A549 (cell line): ENCODE data around the gene TTC34. TPM values are rescaled to one million over a fixed set of nuclear protein-coding genes. Genes with fewer than 3 reads are reported as not detected.

Experiments used
- ATAC-seq, 2 experiments: fragments of 200-7000 bp in 1 of 2; fragments of >200 bp in 1 of 2; cut with Nextera tagmentation in 1 of 2; cut with Tn5 transposase in 1 of 2; 3 replicates each; pipeline versions ENCODE4 v1.8.0 to v1.9.1; 2018 to 2020; ENCODE audit warnings: mild to moderate bottlenecking in 1 of 2, moderate library complexity in 1 of 2
- CTCF ChIA-PET: fragments of 300-600 bp; sonication (Branson Sonifier 250); formaldehyde crosslinking; extraction: SDS; loops from one replicate; lab custom pipeline; 2021; ENCODE audit warnings: antibody characterized with exemption, inconsistent platforms; lab: Yijun Ruan, JAX
- POLR2A ChIA-PET: fragments of 350-600 bp; formaldehyde crosslinking; extraction: SDS; loops from one replicate; lab custom pipeline; 2021; ENCODE audit warnings: antibody characterized with exemption, inconsistent platforms; lab: Yijun Ruan, JAX
- DNase-seq, 2 experiments: peaks; one replicate each; pipeline versions ENCODE4 v3.0.0 to v3.0.0-alpha.2; 2011 to 2016; ENCODE audit warnings: low read depth in 1 of 2, low spot score in 1 of 2
- FAIRE-seq: peaks from 2 replicates; lab custom pipeline; 2011; peaks lifted over from hg19 to GRCh38; lab: Jason Lieb, UNC
- H3K27ac ChIP-seq, 2 experiments: fragments of >200 bp; sonication (Bioruptor Twin); formaldehyde crosslinking; 3 replicates each; pipeline ENCODE4 v1.5.1; 2016 to 2017
- H3K4me1 ChIP-seq: fragments of >200 bp; sonication (Bioruptor Twin); formaldehyde crosslinking; 3 replicates; pipeline ENCODE4 v1.6.1; 2016
- H3K4me2 ChIP-seq: fragments of >200 bp; sonication (Bioruptor Twin); formaldehyde crosslinking; 3 replicates; pipeline ENCODE4 v1.6.1; 2016
- H3K4me3 ChIP-seq: fragments of >200 bp; sonication (Bioruptor Twin); formaldehyde crosslinking; 3 replicates; pipeline ENCODE4 v1.5.1; 2016
- H3K9me3 ChIP-seq: fragments of >200 bp; sonication (Bioruptor Twin); formaldehyde crosslinking; 3 replicates; pipeline ENCODE4 v1.6.1; 2016
- BCL3 ChIP-seq: fragments of >200 bp; sonication (Bioruptor Twin); formaldehyde crosslinking; IDR thresholded peaks from 3 replicates; pipeline ENCODE4 v1.6.1; 2016
- BHLHE40 ChIP-seq: IDR thresholded peaks from 2 replicates; pipeline ENCODE4 v1.6.1; 2012; ENCODE audit warnings: low read depth, low read length, inconsistent platforms
- CBX8 ChIP-seq: fragments of 200-600 bp; sonication (generic); IDR thresholded peaks from 2 replicates; pipeline ENCODE4 v1.6.1; 2016
- CEBPB ChIP-seq, 2 experiments: fragments of >200 bp in 1 of 2; sonication (Bioruptor Twin) in 1 of 2; formaldehyde crosslinking in 1 of 2; IDR thresholded peaks; 2 replicates each; pipeline ENCODE4 v1.6.1; 2012 to 2016
- E2F6 ChIP-seq: IDR thresholded peaks from 2 replicates; pipeline ENCODE4 v1.6.1; 2012; ENCODE audit warnings: low read depth, borderline replicate concordance
- EHMT2 ChIP-seq: fragments of 200-600 bp; sonication (generic); IDR thresholded peaks from 2 replicates; pipeline ENCODE4 v1.6.1; 2016; ENCODE audit warnings: antibody characterized with exemption, low read depth, mild to moderate bottlenecking, moderate library complexity
- GATA3 ChIP-seq: IDR thresholded peaks from 2 replicates; pipeline ENCODE4 v1.6.1; 2012; ENCODE audit warnings: borderline replicate concordance
- HDAC2 ChIP-seq: fragments of 200-600 bp; sonication (generic); IDR thresholded peaks from 2 replicates; pipeline ENCODE4 v1.6.1; 2016
- HES2 ChIP-seq: fragments of >200 bp; sonication (Bioruptor Twin); formaldehyde crosslinking; IDR thresholded peaks from 2 replicates; pipeline ENCODE4 v1.6.1; 2016
- HOXB13 ChIP-seq: fragments of 250-450 bp; sonication (Bioruptor Pico); IDR thresholded peaks from 2 replicates; pipeline ENCODE4 v1.5.0; 2020; ENCODE audit warnings: low read depth, mild to moderate bottlenecking, moderate library complexity
- JUN ChIP-seq, 2 experiments: fragments of >200 bp; sonication (Bioruptor Twin); formaldehyde crosslinking; IDR thresholded peaks; 2 replicates in 1 of 2; 3 replicates in 1 of 2; pipeline ENCODE4 v1.6.1; 2016 to 2017
- JUNB ChIP-seq: fragments of >200 bp; sonication (Bioruptor Twin); formaldehyde crosslinking; IDR thresholded peaks from 2 replicates; pipeline ENCODE4 v1.6.1; 2016
- MAFK ChIP-seq: fragments of 450-650 bp; IDR thresholded peaks from 2 replicates; pipeline ENCODE4 v1.6.1; 2014; ENCODE audit not compliant: partially characterized antibody
- MAX ChIP-seq: IDR thresholded peaks from 2 replicates; pipeline ENCODE4 v1.6.1; 2012
- MAZ ChIP-seq: fragments of 150-350 bp; IDR thresholded peaks from 2 replicates; pipeline ENCODE4 v1.6.1; 2014; ENCODE audit warnings: antibody characterized with exemption, low read depth, low read length, borderline replicate concordance
- NR3C1 ChIP-seq: fragments of >200 bp; sonication (Bioruptor Twin); formaldehyde crosslinking; IDR thresholded peaks from 3 replicates; pipeline ENCODE4 v1.6.1; 2017
- PHF8 ChIP-seq: fragments of 200-600 bp; sonication (generic); IDR thresholded peaks from 2 replicates; pipeline ENCODE4 v1.6.1; 2016; ENCODE audit warnings: low read depth, mild to moderate bottlenecking, antibody characterized with exemption, moderate library complexity, borderline replicate concordance
- POLR2AphosphoS2 ChIP-seq: conservative IDR thresholded peaks from 2 replicates; pipeline ENCODE4 v1.6.1; 2012; ENCODE audit warnings: low read length, improper control_type of control experiment, inconsistent platforms
- RAD21 ChIP-seq, 2 experiments: fragments of >200 bp in 1 of 2; sonication (Bioruptor Twin) in 1 of 2; formaldehyde crosslinking in 1 of 2; IDR thresholded peaks in 1 of 2; conservative IDR thresholded peaks in 1 of 2; 2 replicates in 1 of 2; 3 replicates in 1 of 2; pipeline ENCODE4 v1.6.1; 2012 to 2018; ENCODE audit warnings: inconsistent platforms in 1 of 2
- REST ChIP-seq: fragments of 200-600 bp; sonication (generic); IDR thresholded peaks from 2 replicates; pipeline ENCODE4 v1.6.1; 2016; ENCODE audit warnings: antibody characterized with exemption, mild to moderate bottlenecking, moderate library complexity
- SMC3 ChIP-seq: fragments of >200 bp; sonication (Bioruptor Twin); formaldehyde crosslinking; IDR thresholded peaks from 3 replicates; pipeline ENCODE4 v1.6.1; 2018; ENCODE audit warnings: inconsistent platforms
- TP53 ChIP-seq: fragments of 250-450 bp; sonication (Bioruptor Pico); IDR thresholded peaks from 2 replicates; pipeline ENCODE4 v1.5.0; 2021; ENCODE audit warnings: mild to moderate bottlenecking, moderate library complexity
- ZC3H11A ChIP-seq: fragments of 450-650 bp; IDR thresholded peaks from 2 replicates; pipeline ENCODE4 v1.6.1; 2014; ENCODE audit warnings: antibody characterized with exemption, mild to moderate bottlenecking
- WGBS: methylation state at CpG from one replicate; pipeline ENCODE4 v1.1.6; 2017; ENCODE audit errors: missing lambda C conversion rate; 5-methylcytosine and 5-hydroxymethylcytosine counted together
- polyA plus RNA-seq, 4 experiments: library from polyadenylated mRNA; depleted of rRNA in 3 of 4; stranded (reverse); fragments of >200 nt; fragmentation: RNase III in 1 of 4; extraction: RNeasy Plus Mini Kit Qiagen cat#74134 plus additional on column Dnase treatment in 1 of 4; gene quantifications; 2 replicates in 3 of 4; 3 replicates in 1 of 4; pipeline ENCODE4 v1.2.3, GENCODE V29; 2011 to 2017
- TF ChIP-seq, protein P1 (sequence below): fragments of 150-350 bp; IDR thresholded peaks from 2 replicates; pipeline ENCODE4 v1.6.1; 2014; ENCODE audit warnings: low read depth, mild to moderate bottlenecking, low read length

The TTC34 gene
- polyA plus RNA-seq, 2 of the 4 experiments (the other 2 are of a cell fraction), result 0.04 to 0.05 TPM

GRCh38 chr1:2819831-2820730 is 18.6 kb upstream of the TTC34 start:
- H3K27ac ChIP-seq, result no peak overlapping the region
- ATAC-seq (no peak), FAIRE-seq (no peak), DNase-seq (no peak)
- ChIA-PET CTCF (interaction anchor here (2.9 kb wide), 1 partner anchor 604 kb away, joined by 17 read pairs; no protein-coding TSS in a partner anchor), POLR2A (no interaction called here)
- H3K4me1 ChIP-seq, result no peaks in the 10 kb centered on the region
- no peak overlapping the region for H3K4me3 ChIP-seq
- no peak for TF ChIP-seq POLR2AphosphoS2
- TF ChIP-seq CBX8, result no peak
- TF ChIP-seq NR3C1, result no peak
- H3K4me2 ChIP-seq, result no peak overlapping the region
- H3K9me3 ChIP-seq, result no peaks in the 10 kb centered on the region
- 68% methylated on average over 24 of the region's 31 CpGs for WGBS

- no peak overlapping the region for H3K27ac ChIP-seq
- DNase-seq (no peak), FAIRE-seq (no peak), ATAC-seq (no peak)
- no peak overlapping the region for H3K4me2 ChIP-seq
- H3K4me1 ChIP-seq, result no peaks in the 10 kb centered on the region
- ChIA-PET POLR2A (no interaction called here), CTCF (no interaction called here)
- no peak overlapping the region for H3K4me3 ChIP-seq
- TF ChIP-seq HDAC2, result no peak
- TF ChIP-seq BCL3, result no peak
- no peak for TF ChIP-seq BHLHE40
- no peak for TF ChIP-seq GATA3
- TF ChIP-seq PHF8, result no peak
- TF ChIP-seq CEBPB (IDR thresholded peaks at IDR 0.05), result no peak
- no peak for TF ChIP-seq MAZ
- TF ChIP-seq, protein P1, sequence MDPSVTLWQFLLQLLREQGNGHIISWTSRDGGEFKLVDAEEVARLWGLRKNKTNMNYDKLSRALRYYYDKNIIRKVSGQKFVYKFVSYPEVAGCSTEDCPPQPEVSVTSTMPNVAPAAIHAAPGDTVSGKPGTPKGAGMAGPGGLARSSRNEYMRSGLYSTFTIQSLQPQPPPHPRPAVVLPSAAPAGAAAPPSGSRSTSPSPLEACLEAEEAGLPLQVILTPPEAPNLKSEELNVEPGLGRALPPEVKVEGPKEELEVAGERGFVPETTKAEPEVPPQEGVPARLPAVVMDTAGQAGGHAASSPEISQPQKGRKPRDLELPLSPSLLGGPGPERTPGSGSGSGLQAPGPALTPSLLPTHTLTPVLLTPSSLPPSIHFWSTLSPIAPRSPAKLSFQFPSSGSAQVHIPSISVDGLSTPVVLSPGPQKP, result no peak
- TF ChIP-seq ZC3H11A, result no peak
- no peak for TF ChIP-seq REST
- no peaks in the 10 kb centered on the region for H3K9me3 ChIP-seq
- 29% methylated on average over 5 of the region's 5 CpGs for WGBS
These were observed 17.9 kb upstream of the TTC34 start for GRCh38 chr1:2819429-2819828.

DNA sequence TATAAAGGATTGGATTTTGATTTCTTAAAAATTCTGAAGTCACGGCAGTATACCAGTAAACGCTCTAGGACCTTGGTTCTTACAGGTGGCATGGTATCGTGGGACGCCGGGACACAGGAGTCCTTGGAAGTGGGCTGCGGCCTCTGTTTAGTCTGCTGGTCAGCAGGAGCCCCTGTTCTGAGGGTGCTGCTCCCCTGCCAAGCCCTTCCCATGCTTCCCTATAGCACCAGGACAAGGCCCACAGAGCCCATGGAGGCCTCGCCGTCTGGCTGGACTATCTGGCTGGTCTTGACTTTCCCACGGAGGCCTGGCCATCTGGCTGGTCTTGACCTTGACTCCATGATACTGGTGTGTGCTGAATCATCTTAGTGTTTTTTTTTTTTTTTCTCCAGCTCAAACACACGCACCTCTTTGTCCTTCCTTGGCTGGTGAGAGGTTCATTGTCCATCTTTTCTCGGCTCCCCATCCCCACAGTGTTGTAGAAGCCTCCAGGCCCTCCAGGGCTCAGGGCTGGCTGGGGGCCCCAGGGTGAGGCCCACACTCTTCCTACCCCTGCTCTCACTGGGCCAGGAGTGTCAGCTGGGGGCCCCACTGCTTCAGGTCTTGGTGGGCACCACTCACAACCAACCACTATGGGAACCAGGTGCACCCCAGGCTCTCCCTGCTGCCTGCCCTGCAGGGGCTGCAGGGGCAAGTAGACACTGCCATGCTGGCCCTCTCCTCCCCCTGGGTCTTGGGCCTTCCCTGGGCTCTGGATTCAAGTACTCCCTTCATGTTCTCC is 16.5 kb upstream of the TTC34 start:
- CTCF ChIA-PET, result no interaction called here
- H3K4me1 ChIP-seq, result no peaks in the 10 kb centered on the region
- POLR2A ChIA-PET, result no interaction called here
- H3K9me3 ChIP-seq, result no peaks in the 10 kb centered on the region
- DNase-seq, result no peak
- ATAC-seq, result no peak
- no peak overlapping the region for H3K4me2 ChIP-seq
- 33% methylated on average over 11 of the region's 11 CpGs for WGBS
- no peak overlapping the region for H3K4me3 ChIP-seq
- H3K27ac ChIP-seq, result no peak overlapping the region
- FAIRE-seq, result no peak
- TF ChIP-seq MAFK (no peak), E2F6 (no peak), EHMT2 (no peak), JUN (IDR thresholded peaks at IDR 0.05) (no peak), TP53 (CRISPR knock-in tag) (no peak), HOXB13 (CRISPR knock-in tag) (no peak), ZC3H11A (no peak), MAX (no peak), BCL3 (no peak), SMC3 (no peak), JUNB (no peak), HES2 (no peak), RAD21 (conservative IDR thresholded peaks at IDR 0.05 in 1 of 2, IDR thresholded peaks at IDR 0.05 in 1 of 2) (no peak)
